HL-60 (cell line): ENCODE data around the gene ARMC5.

ENCODE experiments used
- DNase-seq, 2 experiments: peaks; one replicate each; pipeline ENCODE4 v3.0.0-alpha.2; 2010 to 2020; ENCODE audit warnings: low read depth in 1 of 2, low spot score in 1 of 2
- H3K27ac ChIP-seq: fragments of 250-450 bp; sonication (Bioruptor Pico); replicated peaks from 2 replicates; pipeline ENCODE4 v1.5.1; 2020; ENCODE audit warnings: mild to moderate bottlenecking, moderate library complexity
- H3K27me3 ChIP-seq: fragments of 250-450 bp; sonication (Bioruptor Pico); 2 replicates; pipeline ENCODE4 v1.5.1; 2021; ENCODE audit warnings: mild to moderate bottlenecking, moderate library complexity; ENCODE audit not compliant: insufficient read depth, poor library complexity, severe bottlenecking
- H3K4me3 ChIP-seq: replicated peaks from 2 replicates; pipeline ENCODE4 v1.5.1; 2011; ENCODE audit warnings: mild to moderate bottlenecking, control low read depth, low read length; ENCODE audit not compliant: insufficient read depth
- CTCF ChIP-seq: IDR thresholded peaks from one replicate; pipeline ENCODE4 v1.5.1; 2011; ENCODE audit warnings: low read length, control low read depth, inconsistent platforms; ENCODE audit not compliant: insufficient read depth
- GABPA ChIP-seq: IDR thresholded peaks from 2 replicates; pipeline ENCODE4 v1.6.1; 2012; ENCODE audit warnings: low read depth
- POLR2AphosphoS5 ChIP-seq: IDR thresholded peaks from 2 replicates; pipeline ENCODE4 v1.6.1; 2012; ENCODE audit warnings: low read depth
- REST ChIP-seq: IDR thresholded peaks from 2 replicates; pipeline ENCODE4 v1.6.1; 2012; ENCODE audit warnings: low read depth; ENCODE audit not compliant: insufficient replicate concordance
- SPI1 ChIP-seq: IDR thresholded peaks from 2 replicates; pipeline ENCODE4 v1.6.1; 2012; ENCODE audit warnings: low read depth, mild to moderate bottlenecking, borderline replicate concordance

The ARMC5 gene

GRCh38 chr16:31420037-31420436, 39.3 kb upstream of the ARMC5 start:
- Histone ChIP-seq H3K4me3 (no peak overlapping the region), H3K27ac (no peak overlapping the region), H3K27me3 (no peaks in the 10 kb centered on the region)
- TF ChIP-seq SPI1 (no peak), GABPA (no peak)
- no peak for DNase-seq

GRCh38 chr16:31421587-31421986, 37.7 kb upstream of the ARMC5 start:
- no peaks in the 10 kb centered on the region for H3K27me3 ChIP-seq
- no peak overlapping the region for H3K27ac ChIP-seq
- no peak for TF ChIP-seq SPI1
- TF ChIP-seq GABPA = no peak
- TF ChIP-seq CTCF = no peak
- TF ChIP-seq REST = no peak
- TF ChIP-seq POLR2AphosphoS5 = no peak
- H3K4me3 ChIP-seq = no peak overlapping the region
- no peak for DNase-seq

GRCh38 chr16:31423241-31423640, 36.1 kb upstream of the ARMC5 start:
- TF ChIP-seq REST = no peak
- no peak for TF ChIP-seq POLR2AphosphoS5
- DNase-seq = no peak
- no peaks in the 10 kb centered on the region for H3K27me3 ChIP-seq
- no peak overlapping the region for H3K4me3 ChIP-seq
- no peak overlapping the region for H3K27ac ChIP-seq

GRCh38 chr16:31423801-31424200, 35.5 kb upstream of the ARMC5 start:
- no peak for TF ChIP-seq GABPA
- TF ChIP-seq CTCF = no peak
- no peak for TF ChIP-seq REST
- TF ChIP-seq SPI1 = no peak
- no peak for TF ChIP-seq POLR2AphosphoS5
- no peak overlapping the region for H3K27ac ChIP-seq
- H3K27me3 ChIP-seq = no peaks in the 10 kb centered on the region
- DNase-seq = no peak
- H3K4me3 ChIP-seq = no peak overlapping the region
